Prostate gland (tissue), 2 donors: ENCODE measurements around the gene NECTIN4.

Source experiments
- CTCF ChIP-seq, 4 experiments: fragments of 200-600 bp in 2 of 4; fragments of 450-650 bp in 2 of 4; sonication (generic) in 2 of 4; IDR thresholded peaks; 1 replicate in 3 of 4; 2 replicates in 1 of 4; pipeline ENCODE4 v1.5.1; 2016 to 2019; ENCODE audit warnings: antibody characterized with exemption in 4 of 4, mild to moderate bottlenecking in 2 of 4, moderate library complexity in 2 of 4
- POLR2A ChIP-seq: fragments of 450-650 bp; IDR thresholded peaks from one replicate; pipeline ENCODE4 v1.6.1; 2016; ENCODE audit warnings: antibody characterized with exemption, mild to moderate bottlenecking

DNA sequence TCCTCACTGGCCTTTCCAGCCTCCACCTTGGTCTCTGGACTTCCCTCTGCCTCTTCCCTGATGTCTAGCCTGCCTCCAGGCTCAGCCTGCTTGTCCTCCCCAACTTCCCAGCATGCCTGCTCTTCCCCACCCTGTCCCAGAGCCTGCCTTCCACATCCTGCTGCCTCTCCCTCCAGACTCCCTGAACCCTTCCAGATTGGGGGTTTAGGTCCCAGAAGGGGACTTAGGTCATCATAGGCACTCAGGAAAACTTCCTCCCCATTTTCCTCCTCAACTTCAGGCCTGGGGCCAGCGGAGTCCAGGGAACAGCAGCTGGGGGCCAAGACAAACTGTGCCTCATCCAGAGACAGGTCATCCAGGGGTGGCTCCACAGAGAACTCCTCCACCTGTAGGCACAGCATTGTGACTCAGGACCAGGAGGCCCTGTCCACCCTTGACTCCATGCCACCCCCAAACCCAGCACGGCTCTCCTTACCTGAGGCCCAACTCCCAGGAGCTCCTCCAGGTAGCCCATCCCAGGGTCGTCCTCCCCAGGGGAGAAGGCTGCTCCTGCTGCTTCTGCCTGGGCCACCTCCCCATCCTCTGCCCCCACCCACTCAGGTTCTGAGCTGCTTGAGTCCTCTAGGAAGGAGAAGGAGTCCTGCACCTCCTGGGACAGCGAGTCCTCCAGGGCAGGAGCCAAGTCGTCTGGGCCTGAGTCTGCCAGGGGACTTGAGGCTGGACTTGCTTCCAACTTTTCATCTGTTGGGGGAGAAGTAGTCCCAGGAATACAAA is 40.2 kb downstream of the NECTIN4 start:
- TF ChIP-seq POLR2A = no peak
- TF ChIP-seq CTCF (IDR thresholded peaks at IDR 0.05) = no peak
